ENCODE results near the gene IL2RA.

DNA sequence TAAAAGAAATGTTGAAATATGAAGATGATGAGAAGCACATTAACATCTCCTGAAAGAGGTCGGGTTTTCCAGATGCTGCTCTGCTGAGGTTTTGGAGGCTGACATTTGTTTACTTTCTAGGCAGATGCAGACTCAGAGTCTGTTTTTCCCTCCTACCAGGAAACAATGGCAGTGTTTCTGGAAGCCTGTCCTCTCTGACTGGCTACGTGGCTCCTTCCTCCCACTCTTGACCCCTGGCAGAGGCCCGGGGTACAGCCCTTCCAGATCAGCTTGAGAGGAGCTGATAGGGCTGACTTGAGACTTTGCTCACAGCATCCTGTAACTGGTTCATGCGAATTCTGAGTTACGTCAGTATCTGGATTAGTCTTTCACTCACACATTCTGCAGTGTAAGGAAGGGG is 43.7 kb downstream of the IL2RA start:
- TF ChIP-seq, protein P1, sequence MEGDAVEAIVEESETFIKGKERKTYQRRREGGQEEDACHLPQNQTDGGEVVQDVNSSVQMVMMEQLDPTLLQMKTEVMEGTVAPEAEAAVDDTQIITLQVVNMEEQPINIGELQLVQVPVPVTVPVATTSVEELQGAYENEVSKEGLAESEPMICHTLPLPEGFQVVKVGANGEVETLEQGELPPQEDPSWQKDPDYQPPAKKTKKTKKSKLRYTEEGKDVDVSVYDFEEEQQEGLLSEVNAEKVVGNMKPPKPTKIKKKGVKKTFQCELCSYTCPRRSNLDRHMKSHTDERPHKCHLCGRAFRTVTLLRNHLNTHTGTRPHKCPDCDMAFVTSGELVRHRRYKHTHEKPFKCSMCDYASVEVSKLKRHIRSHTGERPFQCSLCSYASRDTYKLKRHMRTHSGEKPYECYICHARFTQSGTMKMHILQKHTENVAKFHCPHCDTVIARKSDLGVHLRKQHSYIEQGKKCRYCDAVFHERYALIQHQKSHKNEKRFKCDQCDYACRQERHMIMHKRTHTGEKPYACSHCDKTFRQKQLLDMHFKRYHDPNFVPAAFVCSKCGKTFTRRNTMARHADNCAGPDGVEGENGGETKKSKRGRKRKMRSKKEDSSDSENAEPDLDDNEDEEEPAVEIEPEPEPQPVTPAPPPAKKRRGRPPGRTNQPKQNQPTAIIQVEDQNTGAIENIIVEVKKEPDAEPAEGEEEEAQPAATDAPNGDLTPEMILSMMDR (IDR thresholded peaks at IDR 0.05) = no peak
- TF ChIP-seq POLR2A (IDR thresholded peaks at IDR 0.05) = no peak
